Gastroesophageal sphincter (tissue), 4 donors: ENCODE measurements around the gene SUN1. TPM values are rescaled to one million over a fixed set of nuclear protein-coding genes. Genes with fewer than 3 reads are reported as not detected.

Source experiments
- ATAC-seq: fragments of 150-250 bp; one replicate; pipeline ENCODE4 v1.9.1; 2016; ENCODE audit warnings: mild to moderate bottlenecking, moderate library complexity
- H3K27ac ChIP-seq, 4 donors: fragments of 200-600 bp; sonication (generic) in 3 of 4; 1 replicate in 3 of 4; 2 replicates in 1 of 4; pipeline ENCODE4 v1.5.1; 2016 to 2019
- H3K27me3 ChIP-seq: fragments of 200-600 bp; sonication (generic); one replicate; pipeline ENCODE4 v1.5.1; 2019
- H3K36me3 ChIP-seq, 2 donors: fragments of 200-600 bp; sonication (generic); one replicate each; pipeline ENCODE4 v1.5.1; 2019; ENCODE audit warnings: control low read depth in 1 of 2
- H3K4me1 ChIP-seq, 3 donors: fragments of 200-600 bp; sonication (generic); 1 replicate in 2 of 3; 2 replicates in 1 of 3; pipeline ENCODE4 v1.5.1; 2016 to 2019; ENCODE audit warnings: control low read depth in 2 of 3
- H3K4me3 ChIP-seq, 2 donors: fragments of 200-600 bp; sonication (generic); one replicate each; pipeline ENCODE4 v1.5.1; 2019; ENCODE audit warnings: mild to moderate bottlenecking in 1 of 2, moderate library complexity in 1 of 2
- H3K9me3 ChIP-seq, 3 donors: fragments of 200-600 bp; sonication (generic); one replicate each; pipeline ENCODE4 v1.5.1; 2017 to 2019; ENCODE audit warnings: control low read depth in 2 of 3
- EP300 ChIP-seq: sonication (generic); formaldehyde crosslinking; IDR thresholded peaks from one replicate; pipeline ENCODE4 v1.6.1; 2017; ENCODE audit warnings: antibody characterized with exemption, mild to moderate bottlenecking
- POLR2A ChIP-seq, 2 donors: fragments of 450-650 bp; IDR thresholded peaks; one replicate each; pipeline ENCODE4 v1.6.1; 2017; ENCODE audit warnings: antibody characterized with exemption in 2 of 2, mild to moderate bottlenecking in 2 of 2, moderate library complexity in 1 of 2
- POLR2AphosphoS5 ChIP-seq: sonication (generic); formaldehyde crosslinking; IDR thresholded peaks from one replicate; pipeline ENCODE4 v1.6.1; 2017; ENCODE audit warnings: antibody characterized with exemption
- WGBS, 2 donors: methylation state at CpG; one replicate each; pipeline ENCODE4 v1.1.5; 2018; ENCODE audit warnings: low coverage in 1 of 2; 5-methylcytosine and 5-hydroxymethylcytosine counted together
- total RNA-seq, 4 donors: library from RNA; depleted of rRNA; stranded (reverse); fragments of >200 nt; gene quantifications; one replicate each; pipeline ENCODE4 v1.1.0, GENCODE V29; 2016
- TF ChIP-seq, protein P1 (sequence below), 4 experiments: fragments of 200-600 bp in 2 of 4; fragments of 450-650 bp in 2 of 4; sonication (generic) in 1 of 4; IDR thresholded peaks; one replicate each; pipeline ENCODE4 v1.5.1; 2017 to 2019; ENCODE audit warnings: antibody characterized with exemption in 4 of 4, mild to moderate bottlenecking in 2 of 4, moderate library complexity in 2 of 4

The SUN1 gene
- total RNA-seq, 4 donors from 2014 or later: 151 to 261 (median 231) TPM

DNA sequence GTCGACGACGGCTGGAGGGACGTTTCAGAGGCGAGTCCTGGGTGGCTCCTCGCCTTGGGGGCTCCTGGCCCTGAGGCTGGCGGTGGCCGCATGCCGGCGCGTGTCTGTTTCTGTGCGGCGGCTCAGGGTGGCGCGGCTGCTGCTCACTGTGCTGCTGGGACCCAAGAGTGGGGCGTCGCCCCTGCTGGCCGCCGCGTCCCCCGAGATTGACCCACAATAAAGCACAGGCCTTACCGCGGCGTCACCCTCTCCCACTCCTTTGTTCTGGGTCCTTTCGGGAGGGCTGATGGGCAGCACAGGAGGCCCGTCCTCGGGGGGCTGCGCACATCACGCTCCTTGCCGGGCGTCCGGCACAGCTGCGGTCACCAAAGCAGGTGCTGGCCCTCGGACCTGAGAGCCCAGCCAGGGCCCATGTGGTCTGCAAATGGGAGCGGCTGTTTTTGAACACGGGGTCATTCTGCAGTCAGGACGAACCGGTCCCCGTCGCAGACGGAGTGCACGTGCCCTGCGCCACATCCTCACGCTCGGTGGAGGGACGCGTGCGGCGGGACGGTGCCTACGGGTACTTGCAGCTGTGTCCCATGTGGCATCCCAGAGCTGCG is 63.3 kb downstream of the SUN1 start:
- H3K27ac ChIP-seq: no peak overlapping the region
- no peak for ATAC-seq
- TF ChIP-seq, protein P1, sequence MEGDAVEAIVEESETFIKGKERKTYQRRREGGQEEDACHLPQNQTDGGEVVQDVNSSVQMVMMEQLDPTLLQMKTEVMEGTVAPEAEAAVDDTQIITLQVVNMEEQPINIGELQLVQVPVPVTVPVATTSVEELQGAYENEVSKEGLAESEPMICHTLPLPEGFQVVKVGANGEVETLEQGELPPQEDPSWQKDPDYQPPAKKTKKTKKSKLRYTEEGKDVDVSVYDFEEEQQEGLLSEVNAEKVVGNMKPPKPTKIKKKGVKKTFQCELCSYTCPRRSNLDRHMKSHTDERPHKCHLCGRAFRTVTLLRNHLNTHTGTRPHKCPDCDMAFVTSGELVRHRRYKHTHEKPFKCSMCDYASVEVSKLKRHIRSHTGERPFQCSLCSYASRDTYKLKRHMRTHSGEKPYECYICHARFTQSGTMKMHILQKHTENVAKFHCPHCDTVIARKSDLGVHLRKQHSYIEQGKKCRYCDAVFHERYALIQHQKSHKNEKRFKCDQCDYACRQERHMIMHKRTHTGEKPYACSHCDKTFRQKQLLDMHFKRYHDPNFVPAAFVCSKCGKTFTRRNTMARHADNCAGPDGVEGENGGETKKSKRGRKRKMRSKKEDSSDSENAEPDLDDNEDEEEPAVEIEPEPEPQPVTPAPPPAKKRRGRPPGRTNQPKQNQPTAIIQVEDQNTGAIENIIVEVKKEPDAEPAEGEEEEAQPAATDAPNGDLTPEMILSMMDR (IDR thresholded peaks at IDR 0.05): no peak
- TF ChIP-seq POLR2A (IDR thresholded peaks at IDR 0.05): no peak
- no peak for TF ChIP-seq POLR2AphosphoS5
- no peak for TF ChIP-seq EP300
- H3K4me1 ChIP-seq: peaks cover 0 to 13% (median 6%) of the 10 kb centered on the region in 3 donors
- H3K4me3 ChIP-seq: no peak overlapping the region
- peaks cover 0 to 97% of the 10 kb centered on the region in 2 donors for H3K36me3 ChIP-seq
- no peaks in the 10 kb centered on the region for H3K27me3 ChIP-seq
- H3K9me3 ChIP-seq: no peaks in the 10 kb centered on the region
- 80 to 100% methylated on average over 1 to 6 of the region's 52 CpGs for WGBS, 2 donors

DNA sequence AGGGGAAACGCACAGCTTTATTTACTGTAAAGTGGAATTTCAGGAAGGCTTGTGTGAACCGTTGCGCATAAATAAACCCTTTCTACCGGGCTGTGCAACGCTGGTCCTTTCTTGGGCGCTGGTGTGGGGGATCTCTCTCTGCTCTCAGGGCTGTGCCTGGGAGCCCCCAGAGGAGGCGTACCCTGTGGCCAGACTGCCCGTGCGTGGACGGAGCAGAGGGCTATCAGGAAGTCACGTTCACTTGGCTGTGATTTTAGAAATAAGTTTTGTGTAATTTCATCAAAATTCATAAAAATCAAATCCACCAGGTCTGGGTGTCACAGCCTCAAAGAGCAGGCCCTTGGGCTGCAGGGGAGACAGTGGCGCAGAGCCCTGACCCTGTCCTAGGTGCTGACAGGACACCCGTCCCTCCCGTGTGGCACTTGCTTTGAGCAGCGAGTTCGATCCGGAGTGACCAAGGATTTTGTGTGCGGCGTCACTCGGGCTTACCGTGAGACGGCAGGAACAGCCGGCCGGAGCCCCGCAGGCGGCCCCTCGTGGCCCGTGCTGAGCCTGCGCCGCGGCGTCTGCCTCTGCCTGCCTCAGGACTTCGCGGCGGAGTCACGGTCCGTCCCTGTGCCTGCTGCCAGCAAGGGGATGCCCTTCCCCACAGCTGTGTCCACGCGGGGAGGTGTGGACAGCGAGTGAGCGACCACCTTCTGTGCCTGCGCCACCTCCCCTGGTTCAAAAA is 64.2 kb downstream of the SUN1 start:
- Histone ChIP-seq H3K36me3 (peaks cover 0 to 87% of the 10 kb centered on the region in 2 donors), H3K4me3 (no peak overlapping the region), H3K9me3 (no peaks in the 10 kb centered on the region), H3K27me3 (no peaks in the 10 kb centered on the region), H3K4me1 (peaks cover 0 to 23% (median 12%) of the 10 kb centered on the region in 3 donors), H3K27ac (no peak overlapping the region)
- TF ChIP-seq, protein P1 (IDR thresholded peaks at IDR 0.05): no peak
- TF ChIP-seq POLR2A (IDR thresholded peaks at IDR 0.05): no peak
- no peak for TF ChIP-seq EP300
- TF ChIP-seq POLR2AphosphoS5: no peak
- no peak for ATAC-seq
- WGBS, 2 donors: 84 to 100% methylated on average over 2 to 11 of the region's 42 CpGs

DNA sequence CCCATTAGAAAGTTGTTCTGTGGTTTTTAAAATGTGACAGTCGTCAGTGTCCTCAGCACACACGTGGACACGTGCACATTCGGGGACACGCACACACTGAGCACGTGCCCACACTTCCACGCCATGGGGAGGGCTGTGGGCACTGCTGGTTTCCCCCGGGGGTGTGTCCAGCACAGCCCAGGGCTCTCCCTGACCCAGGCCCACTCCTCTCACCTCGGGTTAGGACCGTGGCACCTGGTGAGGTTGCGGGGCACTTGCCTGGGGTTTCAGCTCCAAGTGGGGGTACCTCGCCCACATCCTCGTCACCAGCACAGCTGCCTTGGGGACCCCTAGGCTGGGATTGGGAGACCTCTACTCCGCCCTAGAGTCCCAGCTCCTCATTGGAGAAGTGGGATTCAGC is 64.8 kb downstream of the SUN1 start:
- peak overlapping the region in 2 of 4 donors; percentile 62 to 64 for H3K27ac ChIP-seq
- peaks cover 0 to 28% (median 12%) of the 10 kb centered on the region in 3 donors for H3K4me1 ChIP-seq
- H3K4me3 ChIP-seq: no peak overlapping the region
- no peak for ATAC-seq
- H3K36me3 ChIP-seq: peaks cover 0 to 82% of the 10 kb centered on the region in 2 donors
- H3K27me3 ChIP-seq: no peaks in the 10 kb centered on the region
- H3K9me3 ChIP-seq: no peaks in the 10 kb centered on the region
- TF ChIP-seq POLR2AphosphoS5 (no peak), POLR2A (IDR thresholded peaks at IDR 0.05) (no peak), EP300 (no peak)
- TF ChIP-seq, protein P1 (IDR thresholded peaks at IDR 0.05): no peak
- WGBS, 2 donors: 82% methylated on average over 3 of the region's 14 CpGs; no CpG with 5 or more reads in 1 of the 2 donors

DNA sequence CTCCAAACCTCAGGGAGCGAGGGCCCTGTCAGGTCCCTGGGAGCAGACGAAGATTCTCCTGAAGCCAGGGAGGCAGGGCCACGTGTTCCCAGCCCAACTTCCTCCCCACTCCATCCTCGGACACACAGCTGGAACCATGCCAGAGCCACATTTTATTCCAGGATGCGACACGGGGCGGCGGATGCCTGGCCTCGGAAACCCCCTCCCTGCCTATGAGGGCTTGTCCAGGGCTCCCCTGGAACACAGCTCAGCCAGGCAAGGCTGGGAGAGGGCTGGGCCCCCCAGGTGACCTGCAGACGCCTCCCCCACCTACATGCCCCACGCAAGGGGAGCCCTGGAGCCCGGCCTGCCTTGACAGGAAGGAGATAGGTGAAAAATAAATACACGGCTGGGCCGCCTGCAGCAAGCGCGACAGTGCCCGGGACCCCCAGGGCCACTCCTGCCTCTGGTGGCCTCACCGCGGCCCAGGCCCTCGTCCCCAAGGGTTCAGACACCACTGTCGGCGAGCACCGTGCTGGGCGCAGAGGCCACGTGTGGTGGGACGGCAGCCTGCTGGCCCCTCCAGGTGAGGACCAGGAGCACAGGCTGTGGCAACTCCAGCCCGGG is 65.6 kb downstream of the SUN1 start:
- Histone ChIP-seq H3K27me3 (no peaks in the 10 kb centered on the region), H3K4me1 (peaks cover 0 to 28% (median 12%) of the 10 kb centered on the region in 3 donors), H3K36me3 (peaks cover 0 to 75% of the 10 kb centered on the region in 2 donors), H3K27ac (peak overlapping the region in 3 of 4 donors; percentile 54 to 64 (median 62)), H3K4me3 (no peak overlapping the region), H3K9me3 (no peaks in the 10 kb centered on the region)
- no CpG with 5 or more reads among the region's 27 CpGs for WGBS, 2 donors
- peak; percentile 31 for ATAC-seq
- TF ChIP-seq POLR2AphosphoS5 (no peak), EP300 (no peak)
- TF ChIP-seq, protein P1 (IDR thresholded peaks at IDR 0.05): no peak
